IPS-18c (cell line): ENCODE data around the gene FMNL2.

Experiments
- H3K4me3 ChIP-seq: 2 replicates; pipeline ENCODE4 v1.7.0; 2013; ENCODE audit warnings: low read depth, mild to moderate bottlenecking, low read length, moderate library complexity; ENCODE audit not compliant: insufficient read depth
- H3K9me3 ChIP-seq: one replicate; pipeline ENCODE4 v1.6.1; 2013; ENCODE audit warnings: mild to moderate bottlenecking, low read length, moderate library complexity; ENCODE audit not compliant: control insufficient read depth, insufficient read depth

FMNL2 gene

DNA sequence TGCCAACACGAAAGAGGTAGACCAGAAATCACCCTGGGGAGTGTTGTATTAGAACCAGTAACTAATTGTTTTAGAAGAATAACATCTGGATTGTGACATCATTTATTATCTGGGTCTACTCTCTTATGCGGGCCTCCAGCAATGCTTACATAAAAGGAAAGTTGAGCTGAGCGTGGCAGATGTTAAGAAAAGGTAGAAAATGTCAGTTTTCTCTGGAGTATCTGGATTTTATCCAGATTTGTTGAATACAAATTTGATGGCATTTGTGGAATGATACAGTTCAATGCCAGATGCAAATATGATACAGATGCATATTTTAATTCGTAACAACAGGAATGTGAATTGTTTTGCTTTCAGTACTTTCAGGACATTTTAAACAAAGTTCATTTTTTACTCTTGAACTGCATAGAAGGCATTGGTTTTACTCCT, 292.0 kb downstream of the FMNL2 start:
- Histone ChIP-seq H3K4me3 (no peak overlapping the region), H3K9me3 (no peaks in the 10 kb centered on the region)

DNA sequence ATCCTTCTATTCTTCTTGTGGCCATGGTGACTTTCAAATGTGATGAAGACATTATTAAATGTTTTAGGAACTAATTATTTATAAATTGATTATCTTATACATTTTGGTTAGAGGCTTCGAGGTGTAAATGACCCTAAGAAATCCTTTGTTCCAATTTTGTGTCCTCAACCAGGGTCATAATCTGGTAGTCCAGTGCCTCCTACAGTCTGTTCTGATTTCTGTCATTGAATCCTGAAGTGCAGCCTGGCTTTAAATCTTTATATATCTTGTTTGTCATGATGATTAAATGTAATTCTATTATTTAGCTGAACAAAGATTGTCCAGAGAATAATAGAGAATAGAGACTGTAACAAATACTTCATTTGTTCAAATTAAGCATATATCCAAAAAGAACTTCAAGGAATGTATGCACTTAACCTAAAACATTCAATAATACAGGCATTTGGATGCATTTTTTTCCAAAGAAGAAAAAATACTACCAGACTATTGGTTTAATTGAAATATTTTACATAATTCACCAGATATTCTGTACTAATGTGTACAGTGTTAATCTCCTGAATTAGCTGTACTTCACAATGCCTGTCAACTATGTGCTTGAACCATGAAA, 292.5 kb downstream of the FMNL2 start:
- Histone ChIP-seq H3K4me3 (no peak overlapping the region), H3K9me3 (no peaks in the 10 kb centered on the region)

DNA sequence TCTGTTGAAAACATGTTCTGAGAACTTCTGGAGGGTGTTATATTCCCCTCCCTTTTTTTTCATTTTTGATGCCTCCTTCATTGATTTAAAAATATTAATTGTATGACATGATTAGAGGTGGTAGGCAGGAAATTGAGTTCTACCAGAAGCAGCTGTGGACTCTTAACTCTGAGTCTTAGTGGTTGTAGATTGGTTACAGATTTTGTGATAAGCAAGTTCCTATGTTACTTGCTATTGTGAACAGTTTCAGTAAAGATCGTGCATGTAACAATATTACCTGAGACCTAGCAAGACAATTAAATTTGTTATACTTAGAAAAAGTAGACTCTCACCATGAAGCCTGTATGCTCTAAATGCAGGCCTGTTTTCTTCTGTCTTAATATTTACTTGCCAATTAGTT, 294.2 kb downstream of the FMNL2 start:
- H3K4me3 ChIP-seq = no peak overlapping the region
- H3K9me3 ChIP-seq = no peaks in the 10 kb centered on the region

DNA sequence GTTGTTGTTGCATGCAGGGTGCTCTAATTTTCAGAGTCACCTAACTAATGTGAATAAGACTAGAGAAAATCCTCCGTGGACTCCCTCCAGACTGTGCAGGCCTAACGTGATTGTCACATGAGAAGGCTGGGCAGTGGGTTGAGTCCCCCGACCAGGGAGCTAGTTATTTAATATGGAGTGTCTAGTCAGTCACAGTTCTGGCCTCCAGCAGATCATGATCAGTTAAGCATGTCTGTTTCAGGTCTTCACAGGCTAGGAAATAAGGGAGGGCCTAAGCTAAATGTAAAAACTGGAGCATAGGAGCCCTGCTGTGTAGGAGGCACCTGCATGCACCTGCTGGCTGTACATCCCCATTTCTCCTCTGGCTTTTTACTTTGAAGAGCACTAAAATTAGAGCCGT, 295.5 kb downstream of the FMNL2 start:
- Histone ChIP-seq H3K4me3 (no peak overlapping the region), H3K9me3 (no peaks in the 10 kb centered on the region)

DNA sequence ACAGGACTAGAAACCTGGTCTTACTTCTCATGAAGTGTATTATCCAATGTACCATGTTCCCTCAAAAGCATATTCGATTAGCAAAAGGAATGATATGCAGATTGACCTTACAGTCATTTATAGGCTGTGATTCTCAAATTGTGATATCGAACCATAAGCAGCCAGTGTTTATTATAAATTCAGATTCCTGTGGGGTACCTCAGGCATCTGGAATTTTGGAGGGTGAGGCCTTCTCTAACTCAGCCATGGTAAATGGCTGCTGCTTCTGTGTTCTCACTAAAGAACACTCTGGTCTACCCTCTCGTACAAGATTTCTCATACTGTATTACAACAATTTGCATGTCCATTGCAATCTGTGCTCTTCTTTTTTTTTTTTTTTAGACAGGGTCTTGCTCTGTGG, 297.8 kb downstream of the FMNL2 start:
- no peak overlapping the region for H3K4me3 ChIP-seq
- H3K9me3 ChIP-seq = peaks cover 2% of the 10 kb centered on the region

DNA sequence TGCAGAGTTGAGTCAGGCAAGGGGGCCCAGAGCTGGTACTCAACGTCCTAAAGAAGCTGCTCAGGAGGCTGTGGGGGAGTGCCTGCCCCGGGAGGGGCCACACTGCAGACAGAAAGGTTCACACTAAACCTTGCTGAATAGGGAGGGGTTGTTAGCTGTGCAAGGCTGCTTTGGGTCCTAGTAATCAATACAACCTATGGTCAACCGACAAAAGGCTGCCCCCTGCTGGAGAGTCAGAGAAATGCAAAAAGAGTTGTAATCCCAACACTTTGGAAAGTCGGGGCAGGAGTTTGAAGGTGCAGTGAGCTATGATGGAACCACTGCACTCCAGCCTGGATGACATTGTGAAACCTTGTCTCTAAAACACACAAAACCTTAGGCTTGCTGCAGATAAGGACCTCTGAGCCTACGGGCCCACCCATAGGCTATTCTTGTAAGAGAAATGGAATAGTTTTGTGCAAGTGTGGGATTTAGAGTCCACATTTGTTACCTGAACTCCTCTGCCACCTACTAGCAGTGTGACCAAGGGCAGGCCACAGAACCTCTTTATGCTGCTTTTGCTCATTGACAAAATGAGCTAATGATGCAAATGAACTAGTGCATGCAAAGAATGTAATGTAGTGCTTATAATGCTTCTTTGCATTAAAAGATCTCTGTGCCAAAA, 300.8 kb downstream of the FMNL2 start:
- peaks cover 2% of the 10 kb centered on the region for H3K9me3 ChIP-seq
- no peak overlapping the region for H3K4me3 ChIP-seq

DNA sequence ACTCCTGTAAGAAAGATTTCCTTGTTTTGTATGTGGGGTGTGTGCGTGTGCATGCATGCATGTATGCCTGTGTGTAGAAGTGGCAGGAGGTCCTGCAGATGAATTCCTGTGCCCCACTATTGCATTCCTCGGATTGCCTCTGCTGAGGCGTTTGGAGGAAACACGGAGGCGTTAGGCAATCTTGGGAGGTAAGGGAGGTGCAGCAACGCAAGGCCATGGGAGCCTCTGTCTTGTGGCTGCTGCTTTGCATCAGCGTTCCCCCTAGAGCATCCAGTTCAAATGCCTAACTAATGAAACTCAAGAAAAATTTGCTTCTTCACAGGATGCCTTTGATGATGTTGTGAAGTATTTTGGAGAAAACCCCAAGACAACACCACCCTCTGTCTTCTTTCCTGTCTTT, 302.3 kb downstream of the FMNL2 start:
- H3K4me3 ChIP-seq = no peak overlapping the region
- H3K9me3 ChIP-seq = peaks cover 2% of the 10 kb centered on the region

DNA sequence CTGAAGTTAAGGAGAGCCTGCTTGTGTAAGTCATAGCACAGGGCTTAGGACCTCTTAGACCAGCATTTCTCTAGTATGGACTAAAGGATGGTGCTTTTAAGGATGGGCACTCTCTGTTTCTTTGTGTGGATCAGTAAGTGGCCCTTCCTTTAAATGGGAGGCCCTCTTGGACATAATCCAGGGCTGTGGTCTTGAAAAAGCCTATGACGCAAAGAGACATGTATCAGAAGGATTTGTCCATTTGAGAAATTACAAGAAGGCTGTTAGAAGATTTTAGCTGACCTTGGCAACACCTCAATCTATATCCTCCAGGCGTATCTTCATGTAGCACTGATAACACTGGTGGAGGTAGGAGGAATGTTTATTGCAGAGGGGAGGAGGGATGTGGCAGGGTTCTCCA, 303.1 kb downstream of the FMNL2 start:
- Histone ChIP-seq H3K9me3 (peaks cover 2% of the 10 kb centered on the region), H3K4me3 (no peak overlapping the region)

DNA sequence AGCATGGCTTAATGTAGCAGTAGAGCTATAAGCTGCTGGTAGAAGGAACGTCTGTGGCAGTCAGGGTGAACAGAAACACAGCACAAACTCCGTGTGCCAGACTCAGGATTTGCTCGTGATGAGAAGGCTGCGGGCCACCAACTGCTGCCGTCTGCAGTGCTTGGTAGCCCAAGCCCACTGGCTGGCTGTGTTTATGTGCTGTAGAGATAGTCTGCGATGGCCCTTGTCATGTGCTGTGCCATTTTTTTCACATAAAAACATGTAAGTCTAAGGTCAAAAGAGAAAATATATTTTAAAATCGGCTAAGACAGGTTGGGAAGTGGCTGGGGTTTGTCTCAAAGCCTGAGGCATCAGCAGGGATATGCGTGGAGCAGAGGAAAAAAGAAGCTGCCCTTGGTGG, 303.6 kb downstream of the FMNL2 start:
- peaks cover 2% of the 10 kb centered on the region for H3K9me3 ChIP-seq
- H3K4me3 ChIP-seq = no peak overlapping the region

DNA sequence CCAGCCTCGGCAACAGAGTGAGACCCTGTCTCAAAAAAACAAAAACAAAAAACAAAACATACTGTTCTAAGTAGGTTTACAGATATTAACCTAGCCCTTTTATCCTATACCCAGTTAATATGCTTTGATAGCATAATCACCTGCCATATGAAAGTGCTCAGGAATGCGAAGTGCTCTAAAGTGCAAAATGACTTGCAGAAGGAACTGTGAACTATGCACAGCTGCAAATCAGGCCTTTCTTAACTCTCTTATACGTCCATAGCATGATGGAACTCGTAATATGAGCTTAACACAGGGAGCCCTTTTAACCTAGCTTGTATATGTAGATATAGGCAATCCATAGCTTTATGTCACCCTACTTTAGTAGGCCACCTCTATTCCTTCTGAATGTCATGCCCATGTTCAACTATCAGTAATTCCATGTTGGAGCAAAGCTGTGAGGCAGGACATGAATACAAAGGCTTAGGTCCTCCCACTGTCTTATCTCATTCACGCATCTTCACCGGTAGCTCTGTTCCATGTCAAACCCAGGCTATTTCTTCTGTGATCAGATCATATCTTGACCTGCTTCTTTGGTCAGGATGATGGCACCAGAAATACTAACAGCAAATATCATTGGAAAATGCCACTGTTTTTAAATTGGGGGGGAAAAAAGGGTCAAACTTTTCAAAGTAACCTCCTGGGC, 309.4 kb downstream of the FMNL2 start:
- Histone ChIP-seq H3K9me3 (no peaks in the 10 kb centered on the region), H3K4me3 (no peak overlapping the region)

DNA sequence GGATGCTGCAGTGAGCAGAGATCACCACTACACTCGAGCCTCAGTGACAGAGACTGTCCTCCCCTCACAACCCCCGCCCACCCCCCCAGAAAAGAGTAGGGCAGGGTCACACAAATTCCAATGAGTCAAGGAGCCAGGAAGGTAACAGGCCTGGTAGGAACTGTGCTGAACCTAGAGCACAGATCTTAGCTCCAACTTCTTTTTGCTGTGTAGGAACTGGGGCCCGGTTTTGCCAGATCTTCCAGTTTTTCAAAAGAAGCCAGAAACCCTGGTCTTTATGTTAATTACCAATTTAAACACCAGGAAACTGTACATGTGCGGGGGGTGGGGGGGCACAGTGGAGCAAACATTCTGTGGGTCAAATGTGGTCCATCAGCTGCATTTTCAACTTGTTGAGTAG, 311.3 kb downstream of the FMNL2 start:
- Histone ChIP-seq H3K9me3 (no peaks in the 10 kb centered on the region), H3K4me3 (no peak overlapping the region)

DNA sequence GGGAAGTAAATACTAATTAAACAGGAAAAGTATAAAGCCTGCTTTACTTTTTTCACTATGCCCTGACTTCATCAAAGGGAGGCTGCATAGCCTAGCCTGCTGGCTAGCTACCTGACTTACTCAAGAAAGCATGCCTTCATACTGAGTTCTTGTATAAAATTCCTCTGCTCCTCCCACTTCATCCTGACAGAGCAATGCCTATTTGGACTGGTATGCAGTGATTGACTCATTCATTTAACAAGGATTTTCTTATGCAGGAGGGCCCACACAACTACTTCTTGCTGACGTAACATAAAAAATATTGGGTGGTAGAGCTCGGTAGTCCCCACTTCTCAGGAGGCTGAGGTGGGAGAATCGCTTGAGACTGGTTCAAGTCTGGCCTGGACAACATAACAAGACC, 311.8 kb downstream of the FMNL2 start:
- no peaks in the 10 kb centered on the region for H3K9me3 ChIP-seq
- no peak overlapping the region for H3K4me3 ChIP-seq

DNA sequence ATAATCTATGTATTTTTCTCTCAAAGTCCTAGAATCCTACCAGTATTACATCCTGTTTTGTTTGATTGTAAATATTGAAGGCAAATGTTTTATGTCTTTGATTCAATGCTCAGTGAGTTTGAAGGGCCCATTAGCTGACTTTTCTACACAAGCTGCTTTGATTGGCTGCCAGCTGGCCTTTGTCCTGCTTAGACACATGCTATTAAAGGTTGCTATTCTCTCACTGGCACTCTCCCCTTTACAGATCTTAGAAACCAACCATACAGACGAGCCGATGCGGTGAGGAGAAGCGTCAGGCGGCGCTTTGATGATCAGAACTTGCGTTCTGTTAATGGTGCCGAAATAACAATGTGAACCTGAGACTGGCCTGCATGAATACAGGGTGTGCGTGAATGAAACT, 312.6 kb downstream of the FMNL2 start:
- no peak overlapping the region for H3K4me3 ChIP-seq

DNA sequence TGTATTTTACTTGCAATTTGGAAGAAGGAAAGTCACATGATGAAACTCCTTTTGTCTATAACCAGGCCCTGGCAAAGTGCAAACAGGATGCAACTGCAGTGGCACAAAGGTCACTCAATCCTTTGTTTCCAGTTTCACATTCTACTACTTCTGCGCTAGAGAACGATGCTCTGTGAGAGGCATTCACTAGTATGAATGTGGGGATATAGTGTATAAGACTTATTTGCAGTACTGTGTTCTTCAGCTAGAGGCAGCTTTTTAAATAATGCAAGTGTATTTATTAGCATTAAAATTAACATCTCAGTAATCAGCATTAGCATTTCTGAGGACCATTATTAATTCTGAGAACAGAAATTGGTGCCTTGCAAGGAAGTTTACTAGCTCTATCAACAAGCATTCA, 313.4 kb downstream of the FMNL2 start:
- H3K9me3 ChIP-seq = no peaks in the 10 kb centered on the region
- H3K4me3 ChIP-seq = no peak overlapping the region

More for the DNA sequence above, 312.6 kb downstream of the FMNL2 start:
- no peaks in the 10 kb centered on the region for H3K9me3 ChIP-seq

DNA sequence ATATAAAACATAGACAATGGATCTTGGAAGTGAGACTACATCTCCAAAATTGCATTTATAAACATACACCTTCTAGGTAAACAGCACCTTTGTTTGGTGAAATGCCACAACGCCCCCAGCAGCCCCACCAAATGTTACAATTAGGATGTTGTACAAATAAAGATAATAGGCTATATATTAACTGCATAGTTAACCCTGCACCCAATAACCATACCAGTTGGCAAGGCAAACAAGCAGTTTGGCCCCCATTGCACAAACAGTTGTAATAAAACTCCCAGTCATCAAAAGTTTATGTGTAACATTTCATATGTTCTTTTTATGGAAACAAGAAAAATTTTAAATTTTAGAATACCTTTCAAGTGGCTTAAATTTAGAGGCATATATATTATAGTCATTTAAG, 315.0 kb downstream of the FMNL2 start:
- Histone ChIP-seq H3K4me3 (no peak overlapping the region), H3K9me3 (no peaks in the 10 kb centered on the region)

DNA sequence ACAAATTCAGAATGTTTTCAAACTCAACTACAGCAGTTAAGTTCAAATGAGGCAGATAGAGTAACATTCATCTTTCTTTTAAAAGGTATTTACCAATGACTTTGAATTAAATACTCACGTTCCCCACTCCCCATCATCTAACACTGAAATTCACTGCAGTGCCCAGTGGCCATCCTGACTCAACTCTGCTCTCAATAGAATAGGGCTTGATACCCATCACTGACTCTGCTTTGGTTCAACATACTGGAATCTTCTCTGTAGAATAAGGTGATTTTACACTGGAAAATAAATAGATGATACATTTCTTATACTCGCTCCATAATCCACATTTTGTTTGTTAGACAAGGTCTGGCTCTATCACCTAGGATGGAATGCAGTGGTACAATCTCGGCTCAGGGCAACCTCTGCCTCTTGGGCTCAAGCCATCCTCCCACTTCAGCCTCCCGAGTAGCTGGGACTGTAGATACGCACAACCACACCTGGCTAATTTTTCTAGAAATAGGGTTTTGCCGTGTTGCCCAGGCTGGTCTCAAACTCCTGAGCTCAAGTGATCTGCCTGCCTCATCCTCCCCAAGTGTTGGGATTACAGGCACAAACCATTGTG, 315.9 kb downstream of the FMNL2 start:
- H3K4me3 ChIP-seq = no peak overlapping the region

DNA sequence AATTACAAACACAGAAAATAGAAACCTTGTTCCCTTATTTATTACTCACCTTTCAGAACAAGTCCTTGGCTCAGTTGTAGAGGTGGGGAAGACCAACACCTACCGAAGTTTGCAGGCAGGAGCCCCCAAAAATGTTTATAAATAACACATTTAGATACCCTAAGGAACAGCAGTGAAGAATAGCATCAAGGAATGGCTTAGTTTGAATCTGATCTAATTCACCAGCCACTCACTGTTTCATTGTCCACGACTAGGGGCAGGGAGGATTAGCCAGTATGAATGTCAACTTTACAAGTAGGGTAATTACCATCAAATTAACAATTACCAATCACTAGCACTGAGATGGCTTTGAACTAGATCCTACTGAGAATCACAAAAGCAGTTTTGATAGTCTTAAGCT, 316.9 kb downstream of the FMNL2 start:
- H3K4me3 ChIP-seq = no peak overlapping the region
- H3K9me3 ChIP-seq = no peaks in the 10 kb centered on the region

More for the DNA sequence above, 315.9 kb downstream of the FMNL2 start:
- H3K9me3 ChIP-seq = no peaks in the 10 kb centered on the region

DNA sequence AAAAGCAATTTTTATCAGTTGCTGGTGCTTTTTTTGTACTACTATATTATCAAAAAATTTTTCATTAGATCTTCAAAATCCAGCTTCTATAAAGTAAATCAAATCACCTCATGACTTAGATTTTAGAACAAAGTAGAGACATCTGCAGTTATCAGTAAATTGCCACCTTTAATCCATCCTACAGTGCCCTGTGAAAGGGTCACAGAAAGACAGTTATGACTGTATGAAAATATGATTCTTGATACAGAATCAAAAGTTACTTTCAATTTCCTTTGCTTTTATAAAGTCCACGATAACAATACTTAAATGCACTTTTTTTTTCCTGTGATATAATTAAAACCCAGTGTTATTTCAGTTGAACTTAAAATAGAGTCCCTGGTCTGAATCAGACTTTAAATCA, 320.9 kb downstream of the FMNL2 start:
- H3K9me3 ChIP-seq = no peaks in the 10 kb centered on the region
- no peak overlapping the region for H3K4me3 ChIP-seq
